Erythroblast (primary cell): Measurements from ENCODE around the gene RPGR.

Source experiments
- DNase-seq, 2 experiments: peaks; one replicate each; lab custom pipeline; 2025; lab: John Stamatoyannopoulos, UW
- GATA1 ChIP-seq: IDR thresholded peaks from 2 replicates; pipeline ENCODE4 v1.6.1; 2011; ENCODE audit warnings: low read depth, mild to moderate bottlenecking, control low read depth, low read length, moderate library complexity
- POLR2A ChIP-seq: IDR thresholded peaks from 2 replicates; pipeline ENCODE4 v1.6.1; 2011; ENCODE audit warnings: mild to moderate bottlenecking, low read length

The RPGR gene

GRCh38 chrX:38262715-38263620 lies 64.3 kb downstream of the RPGR start:
- DNase-seq: no peak
- TF ChIP-seq POLR2A: no peak
- TF ChIP-seq GATA1: no peak

- DNase-seq: peak; percentile 4 to 28
- TF ChIP-seq GATA1 (no peak), POLR2A (no peak)
These were observed 67.1 kb downstream of the RPGR start for GRCh38 chrX:38260231-38260630.

GRCh38 chrX:38256019-38256418 lies 71.3 kb downstream of the RPGR start:
- TF ChIP-seq POLR2A (no peak), GATA1 (no peak)

GRCh38 chrX:38249965-38250364 lies 77.3 kb downstream of the RPGR start:
- no peak for DNase-seq
- TF ChIP-seq GATA1 (no peak), POLR2A (no peak)

More at GRCh38 chrX:38256019-38256418, 71.3 kb downstream of the RPGR start:
- DNase-seq: no peak

- TF ChIP-seq POLR2A (no peak), GATA1 (no peak)
- DNase-seq: no peak
These were observed 80.3 kb downstream of the RPGR start for GRCh38 chrX:38247051-38247450.

- TF ChIP-seq GATA1: no peak
- no peak for TF ChIP-seq POLR2A
- DNase-seq: no peak
These were observed 86.8 kb downstream of the RPGR start for GRCh38 chrX:38240541-38240940.

GRCh38 chrX:38236901-38237615 lies 90.3 kb downstream of the RPGR start:
- no peak for DNase-seq
- TF ChIP-seq GATA1 (no peak), POLR2A (no peak)

GRCh38 chrX:38233891-38234667 lies 93.2 kb downstream of the RPGR start:
- no peak for DNase-seq
- TF ChIP-seq GATA1 (no peak), POLR2A (no peak)

GRCh38 chrX:38232079-38232686 lies 95.1 kb downstream of the RPGR start:
- no peak for DNase-seq
- TF ChIP-seq GATA1: no peak
- TF ChIP-seq POLR2A: no peak

- no peak for DNase-seq
- no peak for TF ChIP-seq GATA1
- no peak for TF ChIP-seq POLR2A
These were observed 102.2 kb downstream of the RPGR start for GRCh38 chrX:38225093-38225492.

GRCh38 chrX:38224160-38224559 lies 103.1 kb downstream of the RPGR start:
- no peak for DNase-seq
- no peak for TF ChIP-seq GATA1
- no peak for TF ChIP-seq POLR2A

GRCh38 chrX:38221391-38221929 lies 105.8 kb downstream of the RPGR start:
- no peak for TF ChIP-seq POLR2A
- no peak for TF ChIP-seq GATA1
- DNase-seq: no peak
